Choroid plexus epithelial cell (primary cell): ENCODE results near the gene TAF4B.
A peak's percentile ranks its signal among the peaks of the same experiment; 100 is the strongest.

Experiments
- DNase-seq: peaks from one replicate; pipeline ENCODE4 v3.0.0-alpha.2; 2010; ENCODE audit warnings: low read depth
- H3K4me3 ChIP-seq: 2 replicates; pipeline ENCODE4 v1.5.1; 2011; ENCODE audit warnings: low read depth, mild to moderate bottlenecking, control low read depth, low read length, moderate library complexity
- CTCF ChIP-seq: conservative IDR thresholded peaks from 2 replicates; pipeline ENCODE4 v1.5.1; 2011; ENCODE audit warnings: low read depth, mild to moderate bottlenecking, control low read depth, inconsistent platforms, low read length, moderate library complexity

The TAF4B gene

GRCh38 chr18:26332991-26333390, 106.7 kb downstream of the TAF4B start:
- no peak for TF ChIP-seq CTCF
- no peak overlapping the region for H3K4me3 ChIP-seq
- DNase-seq, result no peak

- no peak overlapping the region for H3K4me3 ChIP-seq
- DNase-seq, result peak; percentile 13
- no peak for TF ChIP-seq CTCF
Observed at GRCh38 chr18:26335156-26335555, 108.9 kb downstream of the TAF4B start.

- no peak overlapping the region for H3K4me3 ChIP-seq
- TF ChIP-seq CTCF, result no peak
- peak; percentile 24 for DNase-seq
Observed at GRCh38 chr18:26335571-26336487, 109.6 kb downstream of the TAF4B start.

GRCh38 chr18:26336572-26336971, 110.3 kb downstream of the TAF4B start:
- H3K4me3 ChIP-seq, result no peak overlapping the region
- TF ChIP-seq CTCF, result no peak
- no peak for DNase-seq

- no peak overlapping the region for H3K4me3 ChIP-seq
- TF ChIP-seq CTCF, result no peak
- no peak for DNase-seq
Observed at GRCh38 chr18:26342646-26343045, 116.4 kb downstream of the TAF4B start.

- DNase-seq, result no peak
- TF ChIP-seq CTCF, result no peak
- H3K4me3 ChIP-seq, result no peak overlapping the region
Observed at GRCh38 chr18:26350961-26351360, 124.7 kb downstream of the TAF4B start.

- no peak for DNase-seq
- no peak for TF ChIP-seq CTCF
- no peak overlapping the region for H3K4me3 ChIP-seq
Observed at GRCh38 chr18:26356045-26356785, 130.0 kb downstream of the TAF4B start.
